Transverse colon (tissue), 4 donors: ENCODE data around the gene TACO1.

Experiments
- EP300 ChIP-seq: sonication (generic); formaldehyde crosslinking; IDR thresholded peaks from one replicate; pipeline ENCODE4 v1.6.1; 2017; ENCODE audit warnings: antibody characterized with exemption, low read depth
- POLR2A ChIP-seq: fragments of 450-650 bp; IDR thresholded peaks from one replicate; pipeline ENCODE4 v1.6.1; 2016; ENCODE audit warnings: antibody characterized with exemption, mild to moderate bottlenecking, moderate library complexity
- POLR2AphosphoS5 ChIP-seq, 3 donors: sonication (generic); formaldehyde crosslinking; IDR thresholded peaks; one replicate each; pipeline ENCODE4 v1.6.1; 2016; ENCODE audit warnings: antibody characterized with exemption in 3 of 3
- TF ChIP-seq, protein P1 (sequence below), 5 experiments: fragments of 200-600 bp in 3 of 5; fragments of 450-650 bp in 2 of 5; sonication (generic) in 3 of 5; IDR thresholded peaks; 1 replicate in 2 of 5; 2 replicates in 3 of 5; pipeline ENCODE4 v1.5.1; 2016 to 2017; ENCODE audit warnings: antibody characterized with exemption in 5 of 5, inconsistent platforms in 3 of 5, mild to moderate bottlenecking in 2 of 5, moderate library complexity in 1 of 5

DNA sequence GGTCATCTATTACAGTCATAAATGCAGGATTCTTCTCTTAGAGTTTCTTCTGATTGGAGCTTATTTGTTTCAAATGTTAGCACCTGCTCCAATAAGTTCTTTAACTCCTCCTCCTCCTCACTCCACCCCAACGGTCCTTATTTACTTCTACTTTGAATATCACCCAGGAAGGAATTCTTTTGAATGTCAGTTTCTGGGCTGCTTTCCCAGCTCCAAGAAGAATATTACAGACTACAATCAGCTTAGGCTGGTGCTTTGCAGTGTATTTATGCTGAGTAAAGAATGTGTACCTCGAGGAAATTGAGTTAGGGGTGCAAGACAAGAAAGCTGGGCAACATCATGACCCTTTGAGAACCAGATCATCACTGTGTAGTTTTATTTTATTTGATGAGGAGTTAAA lies 52.4 kb downstream of the TACO1 start:
- TF ChIP-seq, protein P1, sequence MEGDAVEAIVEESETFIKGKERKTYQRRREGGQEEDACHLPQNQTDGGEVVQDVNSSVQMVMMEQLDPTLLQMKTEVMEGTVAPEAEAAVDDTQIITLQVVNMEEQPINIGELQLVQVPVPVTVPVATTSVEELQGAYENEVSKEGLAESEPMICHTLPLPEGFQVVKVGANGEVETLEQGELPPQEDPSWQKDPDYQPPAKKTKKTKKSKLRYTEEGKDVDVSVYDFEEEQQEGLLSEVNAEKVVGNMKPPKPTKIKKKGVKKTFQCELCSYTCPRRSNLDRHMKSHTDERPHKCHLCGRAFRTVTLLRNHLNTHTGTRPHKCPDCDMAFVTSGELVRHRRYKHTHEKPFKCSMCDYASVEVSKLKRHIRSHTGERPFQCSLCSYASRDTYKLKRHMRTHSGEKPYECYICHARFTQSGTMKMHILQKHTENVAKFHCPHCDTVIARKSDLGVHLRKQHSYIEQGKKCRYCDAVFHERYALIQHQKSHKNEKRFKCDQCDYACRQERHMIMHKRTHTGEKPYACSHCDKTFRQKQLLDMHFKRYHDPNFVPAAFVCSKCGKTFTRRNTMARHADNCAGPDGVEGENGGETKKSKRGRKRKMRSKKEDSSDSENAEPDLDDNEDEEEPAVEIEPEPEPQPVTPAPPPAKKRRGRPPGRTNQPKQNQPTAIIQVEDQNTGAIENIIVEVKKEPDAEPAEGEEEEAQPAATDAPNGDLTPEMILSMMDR (IDR thresholded peaks at IDR 0.05) = no peak
- TF ChIP-seq POLR2AphosphoS5 (IDR thresholded peaks at IDR 0.05) (no peak), POLR2A (no peak), EP300 (no peak)
